ENCODE data around the gene SIX6. TPM values are rescaled to one million over a fixed set of nuclear protein-coding genes. Genes with fewer than 3 reads are reported as not detected.

Gene SIX6
- total RNA-seq, 4 donors from 2014 or later, result not detected

GRCh38 chr14:60509438-60510253 lies 700 bp downstream of the SIX6 start:
- no peaks in the 10 kb centered on the region for H3K9me3 ChIP-seq
- peaks cover 100% of the 10 kb centered on the region for H3K27me3 ChIP-seq
- H3K27ac ChIP-seq, result no peak overlapping the region
- no peak for TF ChIP-seq POLR2A (IDR thresholded peaks at IDR 0.05)
- no peak for TF ChIP-seq POLR2AphosphoS5 (IDR thresholded peaks at IDR 0.05)
- TF ChIP-seq EP300 (IDR thresholded peaks at IDR 0.05), result no peak
- no peak for TF ChIP-seq CTCF (IDR thresholded peaks at IDR 0.05)
- peak overlapping the region; percentile 15 for H3K4me3 ChIP-seq
- no peak for DNase-seq (ENCODE audit: low spot score in 2 of 2)
- no peaks in the 10 kb centered on the region for H3K36me3 ChIP-seq
- WGBS, result 2% methylated on average over 26 of the region's 58 CpGs
- peaks cover 39% of the 10 kb centered on the region for H3K4me1 ChIP-seq

- H3K4me1 ChIP-seq, result peaks cover 47% of the 10 kb centered on the region
- DNase-seq (ENCODE audit: low spot score in 2 of 2), result no peak
- H3K36me3 ChIP-seq, result no peaks in the 10 kb centered on the region
- H3K27me3 ChIP-seq, result peaks cover 100% of the 10 kb centered on the region
- no peak for TF ChIP-seq CTCF (IDR thresholded peaks at IDR 0.05)
- TF ChIP-seq EP300 (IDR thresholded peaks at IDR 0.05), result no peak
- no peak for TF ChIP-seq POLR2A (IDR thresholded peaks at IDR 0.05)
- TF ChIP-seq POLR2AphosphoS5 (IDR thresholded peaks at IDR 0.05), result no peak
- H3K4me3 ChIP-seq, result peak overlapping the region; percentile 22
- H3K27ac ChIP-seq, result no peak overlapping the region
- no peaks in the 10 kb centered on the region for H3K9me3 ChIP-seq
- WGBS, result 6% methylated on average over 32 of the region's 35 CpGs
Observed at GRCh38 chr14:60510254-60510950, 1.5 kb downstream of the SIX6 start.

- no peak overlapping the region for H3K27ac ChIP-seq
- H3K4me1 ChIP-seq, result peaks cover 53% of the 10 kb centered on the region
- WGBS, result 9% methylated on average over 26 of the region's 49 CpGs
- peaks cover 100% of the 10 kb centered on the region for H3K27me3 ChIP-seq
- TF ChIP-seq POLR2AphosphoS5 (IDR thresholded peaks at IDR 0.05) (no peak), CTCF (IDR thresholded peaks at IDR 0.05) (no peak), POLR2A (IDR thresholded peaks at IDR 0.05) (no peak), EP300 (IDR thresholded peaks at IDR 0.05) (no peak)
- no peaks in the 10 kb centered on the region for H3K36me3 ChIP-seq
- no peaks in the 10 kb centered on the region for H3K9me3 ChIP-seq
- H3K4me3 ChIP-seq, result peak overlapping the region; percentile 22
- no peak for DNase-seq (ENCODE audit: low spot score in 2 of 2)
Observed at GRCh38 chr14:60510951-60511599, 2.1 kb downstream of the SIX6 start.

GRCh38 chr14:60512126-60512525 lies 3.2 kb downstream of the SIX6 start:
- Histone ChIP-seq H3K9me3 (no peaks in the 10 kb centered on the region), H3K27me3 (peaks cover 100% of the 10 kb centered on the region), H3K4me1 (peaks cover 51% of the 10 kb centered on the region), H3K27ac (no peak overlapping the region), H3K4me3 (no peak overlapping the region), H3K36me3 (no peaks in the 10 kb centered on the region)
- TF ChIP-seq EP300 (IDR thresholded peaks at IDR 0.05) (no peak), CTCF (IDR thresholded peaks at IDR 0.05) (no peak), POLR2A (IDR thresholded peaks at IDR 0.05) (no peak), POLR2AphosphoS5 (IDR thresholded peaks at IDR 0.05) (no peak)
- WGBS, result 15% methylated on average over 2 of the region's 2 CpGs
- no peak for DNase-seq (ENCODE audit: low spot score in 2 of 2)
